Measurements from ENCODE around the gene SESN3.

SESN3 gene

DNA sequence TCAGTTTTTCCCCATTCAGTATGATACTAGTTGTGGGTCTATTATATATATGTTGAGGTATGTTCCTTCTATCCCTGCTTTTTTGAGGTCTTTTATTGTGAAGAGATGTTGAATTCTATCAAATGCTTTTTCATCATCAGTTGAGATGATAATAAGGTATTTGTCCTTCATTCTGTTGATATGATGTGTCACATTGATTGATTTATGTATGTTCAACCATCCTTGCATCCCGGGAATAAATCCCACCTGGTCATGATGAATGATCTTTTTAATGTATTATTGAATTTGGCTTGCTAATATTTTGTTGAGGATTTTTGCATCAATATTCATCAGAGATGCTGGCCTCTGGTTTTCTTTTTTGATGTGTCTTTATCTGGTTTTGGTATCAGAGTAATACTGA, 115.4 kb downstream of the SESN3 start:
- Histone ChIP-seq H3K27me3 (replicated peaks; ENCODE audit: control insufficient read depth, insufficient read depth, low read length) (no peaks in the 10 kb centered on the region), H3K36me3 (ENCODE audit: control insufficient read depth, insufficient read depth, low read length) (no peaks in the 10 kb centered on the region), H3K4me3 (replicated peaks; ENCODE audit: low read depth, low read length) (no peak overlapping the region)
- DNase-seq (ENCODE audit: extremely low read depth, insufficient read length): no peak
- TF ChIP-seq, protein P1, sequence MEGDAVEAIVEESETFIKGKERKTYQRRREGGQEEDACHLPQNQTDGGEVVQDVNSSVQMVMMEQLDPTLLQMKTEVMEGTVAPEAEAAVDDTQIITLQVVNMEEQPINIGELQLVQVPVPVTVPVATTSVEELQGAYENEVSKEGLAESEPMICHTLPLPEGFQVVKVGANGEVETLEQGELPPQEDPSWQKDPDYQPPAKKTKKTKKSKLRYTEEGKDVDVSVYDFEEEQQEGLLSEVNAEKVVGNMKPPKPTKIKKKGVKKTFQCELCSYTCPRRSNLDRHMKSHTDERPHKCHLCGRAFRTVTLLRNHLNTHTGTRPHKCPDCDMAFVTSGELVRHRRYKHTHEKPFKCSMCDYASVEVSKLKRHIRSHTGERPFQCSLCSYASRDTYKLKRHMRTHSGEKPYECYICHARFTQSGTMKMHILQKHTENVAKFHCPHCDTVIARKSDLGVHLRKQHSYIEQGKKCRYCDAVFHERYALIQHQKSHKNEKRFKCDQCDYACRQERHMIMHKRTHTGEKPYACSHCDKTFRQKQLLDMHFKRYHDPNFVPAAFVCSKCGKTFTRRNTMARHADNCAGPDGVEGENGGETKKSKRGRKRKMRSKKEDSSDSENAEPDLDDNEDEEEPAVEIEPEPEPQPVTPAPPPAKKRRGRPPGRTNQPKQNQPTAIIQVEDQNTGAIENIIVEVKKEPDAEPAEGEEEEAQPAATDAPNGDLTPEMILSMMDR (IDR thresholded peaks at IDR 0.05; ENCODE audit: insufficient read depth, low read length, poor library complexity, severe bottlenecking): no peak
